Activated T-helper 1 cell treated with anti-CD3 and anti-CD28 coated beads, Interleukin-2, amount 50 U/mL, for 16 hours (primary cell): ENCODE data around the gene MICAL3.
"Not testable (repeated sequence)": the region's sequence is repeated elsewhere in the genome, so short reads cannot be mapped to it uniquely, and the experiment has no call there.

Source experiments
- DNase-seq, 2 donors: peaks; one replicate each; pipeline ENCODE4 v3.0.0-alpha.2; 2020; ENCODE audit warnings: low read depth in 1 of 2, low spot score in 1 of 2

MICAL3 gene

GRCh38 chr22:18059473-18059872 lies 35.1 kb upstream of the MICAL3 start:
- no peak for DNase-seq

- DNase-seq: no peak
Observed at GRCh38 chr22:18059094-18059417, 34.7 kb upstream of the MICAL3 start.

GRCh38 chr22:18058371-18059093 lies 34.2 kb upstream of the MICAL3 start:
- no peak for DNase-seq

- DNase-seq: no peak
Observed at GRCh38 chr22:18057568-18058209, 33.3 kb upstream of the MICAL3 start.

GRCh38 chr22:18056807-18057474 lies 32.6 kb upstream of the MICAL3 start:
- no peak for DNase-seq

GRCh38 chr22:18056161-18056666 lies 31.9 kb upstream of the MICAL3 start:
- DNase-seq: no peak

- DNase-seq: no peak
Observed at GRCh38 chr22:18055619-18056160, 31.3 kb upstream of the MICAL3 start.

GRCh38 chr22:18053216-18053946 lies 29.0 kb upstream of the MICAL3 start:
- not testable (repeated sequence) for DNase-seq

- DNase-seq: not testable (repeated sequence)
Observed at GRCh38 chr22:18051113-18051512, 26.8 kb upstream of the MICAL3 start.

- no peak for DNase-seq
Observed at GRCh38 chr22:18050065-18050464, 25.7 kb upstream of the MICAL3 start.

GRCh38 chr22:18048441-18048898 lies 24.1 kb upstream of the MICAL3 start:
- DNase-seq: no peak

GRCh38 chr22:18048041-18048440 lies 23.7 kb upstream of the MICAL3 start:
- DNase-seq: no peak

- DNase-seq: no peak
Observed at GRCh38 chr22:18045794-18046193, 21.4 kb upstream of the MICAL3 start.

- DNase-seq: no peak
Observed at GRCh38 chr22:18044548-18045271, 20.3 kb upstream of the MICAL3 start.

GRCh38 chr22:18042685-18043084 lies 18.3 kb upstream of the MICAL3 start:
- DNase-seq: no peak

GRCh38 chr22:18040898-18041297 lies 16.5 kb upstream of the MICAL3 start:
- not testable (repeated sequence) for DNase-seq

- no peak for DNase-seq
Observed at GRCh38 chr22:18035751-18036150, 11.4 kb upstream of the MICAL3 start.

- DNase-seq: no peak
Observed at GRCh38 chr22:18034076-18034475, 9.7 kb upstream of the MICAL3 start.

GRCh38 chr22:18033204-18033998 lies 9.0 kb upstream of the MICAL3 start:
- DNase-seq: no peak
